Thyroid gland (tissue), 4 donors: ENCODE measurements around the gene COL5A2.

Experiments used
- POLR2A ChIP-seq, 2 donors: fragments of 450-650 bp; IDR thresholded peaks; one replicate each; pipeline ENCODE4 v1.6.1; 2017; ENCODE audit warnings: antibody characterized with exemption in 2 of 2, mild to moderate bottlenecking in 2 of 2, moderate library complexity in 1 of 2
- TF ChIP-seq, protein P1 (sequence below), 6 experiments: fragments of 200-600 bp in 3 of 6; fragments of 450-650 bp in 3 of 6; sonication (generic) in 3 of 6; IDR thresholded peaks; one replicate each; pipeline ENCODE4 v1.5.1; 2016 to 2019; ENCODE audit warnings: antibody characterized with exemption in 6 of 6, mild to moderate bottlenecking in 2 of 6, inconsistent platforms in 1 of 6, moderate library complexity in 1 of 6

DNA sequence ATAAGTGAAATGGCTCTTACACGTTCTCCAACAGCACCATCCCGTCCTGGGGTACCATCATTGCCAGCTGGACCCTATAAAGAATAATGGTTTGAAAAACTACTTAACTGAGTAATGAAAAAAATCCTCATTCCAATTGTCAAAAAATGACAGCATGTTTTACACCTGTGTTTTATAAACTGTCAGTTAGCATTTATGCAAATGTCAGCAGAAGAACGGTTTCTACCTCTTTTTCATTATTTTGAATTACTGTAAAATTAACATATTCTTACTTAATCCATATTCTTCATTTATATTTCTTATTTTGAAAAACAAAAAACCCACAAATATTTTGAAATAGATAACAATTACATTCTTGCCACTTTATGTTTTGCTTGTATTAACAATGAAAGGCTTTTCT is 131.4 kb downstream of the COL5A2 start:
- TF ChIP-seq, protein P1, sequence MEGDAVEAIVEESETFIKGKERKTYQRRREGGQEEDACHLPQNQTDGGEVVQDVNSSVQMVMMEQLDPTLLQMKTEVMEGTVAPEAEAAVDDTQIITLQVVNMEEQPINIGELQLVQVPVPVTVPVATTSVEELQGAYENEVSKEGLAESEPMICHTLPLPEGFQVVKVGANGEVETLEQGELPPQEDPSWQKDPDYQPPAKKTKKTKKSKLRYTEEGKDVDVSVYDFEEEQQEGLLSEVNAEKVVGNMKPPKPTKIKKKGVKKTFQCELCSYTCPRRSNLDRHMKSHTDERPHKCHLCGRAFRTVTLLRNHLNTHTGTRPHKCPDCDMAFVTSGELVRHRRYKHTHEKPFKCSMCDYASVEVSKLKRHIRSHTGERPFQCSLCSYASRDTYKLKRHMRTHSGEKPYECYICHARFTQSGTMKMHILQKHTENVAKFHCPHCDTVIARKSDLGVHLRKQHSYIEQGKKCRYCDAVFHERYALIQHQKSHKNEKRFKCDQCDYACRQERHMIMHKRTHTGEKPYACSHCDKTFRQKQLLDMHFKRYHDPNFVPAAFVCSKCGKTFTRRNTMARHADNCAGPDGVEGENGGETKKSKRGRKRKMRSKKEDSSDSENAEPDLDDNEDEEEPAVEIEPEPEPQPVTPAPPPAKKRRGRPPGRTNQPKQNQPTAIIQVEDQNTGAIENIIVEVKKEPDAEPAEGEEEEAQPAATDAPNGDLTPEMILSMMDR (IDR thresholded peaks at IDR 0.05) = no peak
- TF ChIP-seq POLR2A (IDR thresholded peaks at IDR 0.05) = no peak
